GM18526 (cell line): Measurements from ENCODE around the gene SLC39A7.

Experiments
- POLR2A ChIP-seq: IDR thresholded peaks from 3 replicates; pipeline ENCODE4 v1.6.1; 2011; ENCODE audit not compliant: insufficient read length; ENCODE audit errors: extremely low read depth

Gene SLC39A7

DNA sequence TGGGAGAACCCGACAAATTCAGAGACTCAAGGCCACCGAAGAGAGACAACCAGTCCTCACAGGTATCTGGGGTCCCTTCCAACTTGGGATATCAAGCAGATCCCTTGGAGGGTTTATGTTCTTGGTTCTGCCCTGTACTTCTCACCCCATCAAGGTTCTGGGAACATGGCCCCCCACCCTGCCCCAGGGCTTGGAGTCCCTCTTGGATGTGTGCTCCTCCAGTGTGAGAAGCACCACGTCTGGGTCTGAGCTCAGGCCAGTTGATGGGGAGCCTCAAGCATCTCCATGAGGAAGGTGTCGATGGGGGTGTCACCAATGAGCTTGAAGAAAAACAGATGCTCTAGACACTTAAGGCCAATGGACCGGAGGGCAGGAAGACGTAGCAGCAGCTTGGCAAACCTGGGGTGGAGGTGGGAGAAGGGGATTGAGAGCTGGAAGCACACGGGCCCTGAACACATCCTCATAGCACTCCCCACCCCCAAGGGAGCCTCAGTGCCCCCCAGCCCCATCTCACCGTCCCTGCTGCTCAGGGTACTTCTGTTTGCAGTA is 6.2 kb upstream of the SLC39A7 start:
- TF ChIP-seq POLR2A: no peak

DNA sequence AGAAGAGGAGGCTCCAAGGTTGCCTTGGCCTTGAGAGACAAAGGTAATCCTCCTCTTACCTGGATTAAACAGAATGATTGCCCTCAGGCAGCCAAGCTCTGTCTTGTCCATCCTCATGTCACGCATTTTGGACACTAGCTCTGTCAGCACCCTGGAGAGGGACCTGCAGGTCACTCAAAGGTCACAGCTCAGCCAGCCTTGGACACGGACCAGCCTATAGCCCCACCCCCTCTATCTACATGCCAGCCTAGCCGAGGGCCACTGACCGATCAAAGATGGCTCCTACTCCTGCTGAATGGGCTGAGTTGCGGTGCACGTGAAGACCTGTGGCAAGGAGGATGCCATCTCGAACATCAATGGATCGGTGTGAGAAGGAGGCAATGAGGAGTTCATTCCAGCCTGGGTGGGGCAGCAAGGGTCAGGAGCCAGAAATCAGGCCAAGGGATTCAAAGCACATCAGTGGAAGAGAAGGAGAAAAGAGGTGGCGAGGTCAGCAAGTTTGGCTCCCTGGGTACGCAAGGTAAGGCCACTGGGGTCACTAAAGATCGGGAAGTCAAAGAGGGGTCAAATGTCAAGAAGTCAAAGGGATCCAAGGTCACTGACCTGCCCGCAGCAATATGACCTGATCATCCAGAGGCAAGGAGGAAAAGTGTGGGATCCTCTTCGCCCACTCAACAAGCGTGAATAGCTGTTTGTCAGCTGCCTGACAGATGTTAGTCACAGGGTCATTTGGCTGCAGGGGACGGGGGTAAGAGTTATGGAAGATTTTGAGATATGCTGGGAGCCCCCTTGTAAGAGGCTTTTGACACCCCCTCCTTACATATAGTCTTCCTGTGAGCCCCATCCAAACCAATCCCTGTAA is 5.1 kb upstream of the SLC39A7 start:
- TF ChIP-seq POLR2A: no peak

DNA sequence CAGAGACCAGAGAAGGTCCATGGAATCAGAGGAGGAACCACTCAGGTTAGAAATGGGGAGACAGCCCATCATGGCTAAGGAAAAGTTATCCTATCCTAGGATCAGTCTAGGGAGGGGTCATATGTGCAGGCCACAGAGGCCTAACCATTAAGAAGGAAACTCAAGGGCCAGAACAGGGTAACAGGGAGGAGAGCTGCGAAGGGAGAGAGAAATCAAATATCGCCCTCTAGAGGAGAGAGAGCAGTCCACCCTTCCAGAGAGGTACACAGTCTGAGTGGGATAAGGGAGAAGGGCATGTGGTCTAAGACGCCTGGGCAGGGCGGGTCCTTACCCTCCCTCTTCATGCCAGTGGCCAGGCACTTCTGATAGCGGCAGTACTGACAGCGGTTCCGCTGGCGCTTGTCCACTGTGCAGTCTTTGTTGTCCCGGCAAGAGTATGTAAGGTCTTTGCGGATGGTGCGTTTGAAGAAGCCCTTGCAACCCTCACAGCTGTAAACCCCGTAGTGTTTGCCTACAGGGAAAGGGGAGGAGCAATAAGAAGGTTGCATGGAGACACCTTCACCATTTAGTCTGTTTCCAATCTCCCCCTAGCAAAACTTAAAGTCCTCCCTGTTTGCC is 3.1 kb upstream of the SLC39A7 start:
- TF ChIP-seq POLR2A: no peak

DNA sequence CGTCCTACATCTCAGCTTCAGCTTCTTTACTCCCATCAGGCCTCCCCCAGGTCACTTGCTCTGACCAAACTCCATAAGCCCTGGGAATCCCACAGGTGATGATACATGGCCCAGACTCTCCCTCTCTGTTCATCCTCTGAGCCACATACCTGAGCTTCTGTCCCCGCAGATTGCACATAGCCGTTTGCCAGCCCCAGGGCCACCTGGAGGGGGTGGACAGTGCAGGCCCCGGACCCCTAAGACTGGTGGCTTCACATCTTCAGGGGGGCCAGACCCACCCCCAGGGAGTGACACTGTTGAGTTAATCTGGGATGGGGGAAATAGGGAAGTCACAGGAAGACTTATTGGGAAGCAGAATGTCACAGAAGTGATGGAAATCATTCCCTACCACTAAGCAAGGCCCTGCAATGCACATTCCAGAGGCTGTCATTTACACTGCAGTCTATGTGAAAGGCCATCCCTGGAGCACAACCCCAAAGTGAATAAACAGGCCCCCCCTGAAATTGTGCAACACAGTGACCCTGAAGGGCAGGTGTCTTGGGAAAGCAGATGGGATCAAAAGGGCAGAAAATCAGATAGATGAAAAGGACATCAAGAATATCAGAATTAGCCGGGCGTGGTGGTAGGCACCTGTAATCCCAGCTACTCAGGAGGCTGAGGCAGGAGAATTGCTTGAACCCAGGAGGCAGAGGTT is 2.4 kb upstream of the SLC39A7 start:
- TF ChIP-seq POLR2A: no peak

DNA sequence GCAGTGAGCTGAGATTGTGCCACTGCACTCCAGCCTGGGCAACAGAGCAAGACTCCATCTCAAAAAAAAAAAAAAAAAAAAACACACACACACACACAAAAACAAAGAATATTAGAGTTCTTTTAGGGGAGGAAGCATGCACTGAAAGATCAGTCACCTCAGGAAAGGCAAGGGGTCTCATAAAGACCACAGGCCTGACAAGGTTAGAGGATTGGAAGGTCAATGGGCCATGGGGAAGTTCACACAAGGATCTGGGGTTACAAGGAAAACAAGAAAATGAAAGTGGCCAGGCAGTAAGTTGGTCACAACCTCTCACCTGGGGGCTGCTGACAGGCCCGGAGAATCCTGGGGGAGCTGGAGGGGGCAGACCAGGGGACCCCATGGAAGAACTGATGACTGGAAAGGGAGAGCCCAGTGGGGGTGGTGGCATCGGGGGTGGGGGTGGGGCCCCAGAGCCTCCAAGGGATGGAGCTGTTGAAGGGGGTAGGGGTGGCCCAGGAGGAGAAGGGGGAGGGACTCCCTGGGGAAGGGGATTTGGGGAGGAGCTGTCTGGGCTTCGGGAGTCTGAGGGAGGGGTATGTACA is 1.7 kb upstream of the SLC39A7 start:
- TF ChIP-seq POLR2A: no peak

DNA sequence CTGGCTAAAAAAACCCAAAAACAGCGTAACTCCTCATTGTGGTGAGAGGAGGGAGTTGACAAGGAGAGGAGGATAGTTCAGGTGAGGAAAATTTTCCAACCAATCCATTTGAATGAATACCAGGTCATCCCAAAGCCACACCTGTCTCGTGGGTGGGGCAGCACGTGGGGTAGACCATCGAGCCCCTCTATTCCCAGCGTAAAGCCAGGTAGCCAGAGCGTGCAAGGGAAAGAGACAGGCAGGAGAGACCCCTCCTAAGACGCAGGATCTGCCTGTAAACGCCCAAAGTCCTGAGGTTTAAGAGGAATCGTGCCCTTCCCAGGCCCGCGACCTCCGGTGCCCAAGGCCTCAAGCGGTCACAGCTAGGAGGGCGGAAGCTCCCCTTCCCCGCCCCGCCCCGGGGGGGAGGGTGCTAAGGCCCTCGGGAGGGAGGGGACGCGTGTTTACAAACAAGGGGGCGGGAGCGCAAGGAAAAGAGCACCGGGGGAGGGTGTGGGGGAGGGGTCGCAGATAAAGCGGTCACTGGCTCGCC is 914 bp upstream of the SLC39A7 start:
- TF ChIP-seq POLR2A: no peak

DNA sequence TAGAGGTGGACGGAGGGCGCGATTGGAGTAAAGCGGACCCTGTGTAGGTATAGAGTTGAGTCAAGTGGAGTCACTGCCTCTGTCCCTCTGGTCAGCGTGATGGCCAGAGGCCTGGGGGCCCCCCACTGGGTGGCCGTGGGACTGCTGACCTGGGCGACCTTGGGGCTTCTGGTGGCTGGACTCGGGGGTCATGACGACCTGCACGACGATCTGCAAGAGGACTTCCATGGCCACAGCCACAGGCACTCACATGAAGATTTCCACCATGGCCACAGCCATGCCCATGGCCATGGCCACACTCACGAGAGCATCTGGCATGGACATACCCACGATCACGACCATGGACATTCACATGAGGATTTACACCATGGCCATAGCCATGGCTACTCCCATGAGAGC is 479 bp downstream of the SLC39A7 start:
- no peak for TF ChIP-seq POLR2A

DNA sequence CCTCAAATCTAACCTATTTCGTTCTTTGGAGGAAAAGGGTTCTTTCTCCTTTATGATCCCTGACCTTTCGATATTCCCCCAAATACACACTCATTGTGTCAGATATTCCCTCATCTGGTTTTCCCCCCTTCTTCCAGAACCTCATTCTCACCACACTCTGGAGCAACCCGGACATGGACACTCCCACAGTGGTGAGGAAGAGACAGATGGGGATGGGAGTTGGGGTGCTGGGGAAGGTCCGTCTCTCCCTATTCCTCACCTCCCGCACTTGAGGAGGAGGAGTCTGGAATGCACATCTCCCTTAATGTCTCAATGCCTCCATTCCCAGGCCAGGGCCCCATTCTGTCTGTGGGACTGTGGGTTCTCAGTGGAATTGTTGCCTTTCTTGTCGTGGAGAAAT is 1.3 kb downstream of the SLC39A7 start:
- no peak for TF ChIP-seq POLR2A

DNA sequence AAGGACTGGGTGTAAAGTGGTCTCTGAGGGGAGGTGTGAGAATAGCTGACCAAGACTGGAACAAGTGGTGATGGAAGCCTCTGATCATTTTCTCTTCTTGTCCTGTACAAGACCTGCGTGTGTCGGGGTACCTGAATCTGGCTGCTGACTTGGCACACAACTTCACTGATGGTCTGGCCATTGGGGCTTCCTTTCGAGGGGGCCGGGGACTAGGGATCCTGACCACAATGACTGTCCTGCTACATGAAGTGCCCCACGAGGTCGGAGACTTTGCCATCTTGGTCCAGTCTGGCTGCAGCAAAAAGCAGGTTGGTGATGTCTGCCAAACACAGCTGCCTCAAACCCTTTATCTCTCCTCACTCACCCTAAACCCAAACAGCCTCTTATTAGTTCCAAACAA is 2.1 kb downstream of the SLC39A7 start:
- no peak for TF ChIP-seq POLR2A

DNA sequence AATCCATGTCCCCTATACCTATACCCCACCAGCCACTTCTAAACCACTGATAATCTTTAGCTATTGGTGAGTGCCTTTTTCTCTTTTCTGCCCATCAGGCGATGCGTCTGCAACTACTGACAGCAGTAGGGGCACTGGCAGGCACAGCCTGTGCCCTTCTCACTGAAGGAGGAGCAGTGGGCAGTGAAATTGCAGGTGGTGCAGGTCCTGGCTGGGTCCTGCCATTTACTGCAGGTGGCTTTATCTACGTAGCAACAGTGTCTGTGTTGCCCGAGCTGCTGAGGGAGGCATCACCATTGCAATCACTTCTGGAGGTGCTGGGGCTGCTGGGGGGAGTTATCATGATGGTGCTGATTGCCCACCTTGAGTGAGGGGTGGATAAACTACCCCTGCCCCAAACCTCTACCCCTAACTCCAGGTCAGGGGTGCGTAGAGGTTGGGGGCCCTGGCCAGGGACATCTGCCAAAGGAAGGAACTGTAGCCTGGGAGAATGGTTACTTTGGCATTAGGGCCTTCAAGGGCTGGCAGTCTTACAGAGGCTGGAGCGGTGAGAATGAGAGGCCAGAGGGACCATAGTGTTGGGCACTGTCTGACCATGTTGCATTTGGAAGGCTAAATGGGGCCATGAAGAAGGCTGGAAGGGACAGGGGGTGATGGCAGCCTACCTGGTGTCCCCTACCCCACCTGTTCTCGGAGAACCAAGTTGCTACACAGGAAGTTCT is 2.9 kb downstream of the SLC39A7 start:
- TF ChIP-seq POLR2A: no peak

DNA sequence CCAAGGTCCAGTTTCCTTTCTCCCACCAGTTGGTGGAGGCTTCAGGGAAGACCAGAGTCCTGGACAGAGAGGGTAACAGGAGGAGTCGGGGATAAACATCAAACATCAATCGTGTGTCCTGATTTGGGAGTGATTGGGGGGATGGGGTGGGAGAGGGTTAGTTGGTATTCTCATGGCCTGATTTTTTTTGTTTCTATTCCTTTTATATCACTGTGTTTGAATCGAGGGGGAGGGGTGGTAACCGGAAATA is 3.4 kb downstream of the SLC39A7 start:
- no peak for TF ChIP-seq POLR2A

DNA sequence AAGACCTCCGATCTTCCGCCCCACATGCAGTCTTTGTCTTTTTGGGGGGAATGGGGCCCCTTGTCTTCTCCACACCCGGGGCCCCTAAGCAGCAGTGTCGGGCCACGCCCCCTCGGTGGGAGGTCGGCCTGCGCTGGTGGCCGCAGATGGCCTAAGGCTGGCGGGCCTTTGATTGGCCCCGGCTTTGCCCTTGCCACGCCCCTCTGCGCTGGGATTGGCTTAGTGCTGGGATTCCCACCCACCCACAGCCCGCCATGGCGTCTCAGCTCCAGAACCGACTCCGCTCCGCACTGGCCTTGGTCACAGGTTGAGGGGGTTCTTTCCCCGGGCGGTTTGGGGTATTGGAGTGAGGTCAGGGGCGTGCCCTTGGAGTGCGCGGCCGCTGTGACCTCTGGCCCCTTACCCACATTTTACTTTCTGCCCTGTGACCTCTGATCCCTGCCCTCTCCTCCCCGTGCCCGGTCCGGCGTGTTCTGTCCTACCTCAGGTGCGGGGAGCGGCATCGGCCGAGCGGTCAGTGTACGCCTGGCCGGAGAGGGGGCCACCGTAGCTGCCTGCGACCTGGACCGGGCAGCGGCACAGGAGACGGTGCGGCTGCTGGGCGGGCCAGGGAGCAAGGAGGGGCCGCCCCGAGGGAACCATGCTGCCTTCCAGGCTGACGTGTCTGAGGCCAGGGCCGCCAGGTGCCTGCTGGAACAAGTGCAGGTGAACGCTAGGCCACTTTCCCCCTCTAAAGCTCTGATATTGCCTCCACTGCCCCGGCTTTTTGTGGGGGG is 3.9 kb downstream of the SLC39A7 start, which contains the start of gene HSD17B8:
TSS of gene HSD17B8 (plus strand) at position 241 of the 776 bp plus-strand sequence. CDS start at position 255, 14 bp downstream.
- TF ChIP-seq POLR2A: peak; percentile 58

DNA sequence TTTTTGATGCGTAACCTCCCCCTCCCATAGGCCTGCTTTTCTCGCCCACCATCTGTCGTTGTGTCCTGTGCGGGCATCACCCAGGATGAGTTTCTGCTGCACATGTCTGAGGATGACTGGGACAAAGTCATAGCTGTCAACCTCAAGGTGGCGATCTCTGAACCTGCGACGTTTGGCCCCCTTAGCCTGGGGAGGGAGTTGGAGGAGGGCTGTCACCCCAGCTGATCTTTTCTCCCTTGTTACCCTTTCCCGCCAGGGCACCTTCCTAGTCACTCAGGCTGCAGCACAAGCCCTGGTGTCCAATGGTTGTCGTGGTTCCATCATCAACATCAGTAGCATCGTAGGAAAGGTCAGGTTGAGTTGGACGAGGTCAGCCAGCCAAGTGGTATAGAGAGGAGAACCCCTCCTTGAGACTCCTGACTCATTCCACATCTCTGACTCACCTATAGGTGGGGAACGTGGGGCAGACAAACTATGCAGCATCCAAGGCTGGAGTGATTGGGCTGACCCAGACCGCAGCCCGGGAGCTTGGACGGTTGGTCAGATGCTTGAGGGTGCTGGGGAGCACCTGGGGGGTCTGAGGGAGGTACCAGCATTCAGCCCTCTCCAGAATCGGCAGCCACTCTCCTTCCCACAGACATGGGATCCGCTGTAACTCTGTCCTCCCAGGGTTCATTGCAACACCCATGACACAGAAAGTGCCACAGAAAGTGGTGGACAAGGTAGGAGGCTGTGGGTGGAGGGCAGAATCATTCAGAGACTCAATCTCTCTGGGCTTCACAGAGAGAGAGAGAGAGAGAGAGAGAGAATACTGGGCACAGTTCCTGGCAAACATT is 4.7 kb downstream of the SLC39A7 start:
- no peak for TF ChIP-seq POLR2A
